Naive thymus-derived CD4-positive, alpha-beta T cell (primary cell): ENCODE data around the gene UBE2D3. TPM values are rescaled to one million over a fixed set of nuclear protein-coding genes. Genes with fewer than 3 reads are reported as not detected.
A peak's percentile ranks its signal among the peaks of the same experiment; 100 is the strongest.

Source experiments
- ATAC-seq: fragments of 150-1000 bp; cut with Tn5 transposase; 2 replicates; pipeline ENCODE4 v1.10.0; 2021; ENCODE audit warnings: mild to moderate bottlenecking, moderate library complexity
- CTCF ChIA-PET: fragments of 350-600 bp; sonication (Branson Sonifier 250); formaldehyde crosslinking; loops from one replicate; lab custom pipeline; 2021; ENCODE audit warnings: antibody characterized with exemption; lab: Charles Lee
- POLR2A ChIA-PET: fragments of 350-600 bp; sonication (Branson Sonifier 250); formaldehyde crosslinking; loops from one replicate; lab custom pipeline; 2021; ENCODE audit warnings: antibody characterized with exemption, inconsistent platforms; lab: Charles Lee
- DNase-seq, 9 donors: peaks; one replicate each; pipeline versions ENCODE4 v3.0.0 to v3.0.0-alpha.2; 2020 to 2022; ENCODE audit warnings: mixed read lengths in 1 of 9
- H3K27ac ChIP-seq: one replicate; pipeline ENCODE4 v1.7.0; 2013; ENCODE audit warnings: mild to moderate bottlenecking, low read depth, low read length, moderate library complexity
- H3K27me3 ChIP-seq, 2 donors: one replicate each; pipeline ENCODE4 v1.7.0; 2013; ENCODE audit warnings: low read length in 2 of 2, mild to moderate bottlenecking in 2 of 2, moderate library complexity in 2 of 2; ENCODE audit not compliant: control insufficient read depth in 2 of 2, insufficient read depth in 2 of 2
- H3K36me3 ChIP-seq, 3 experiments: 1 replicate in 2 of 3; 2 replicates in 1 of 3; pipeline ENCODE4 v1.7.0; 2013; ENCODE audit warnings: low read length in 3 of 3, mild to moderate bottlenecking in 3 of 3, moderate library complexity in 1 of 3; ENCODE audit not compliant: insufficient read depth in 3 of 3, control insufficient read depth in 2 of 3
- H3K4me1 ChIP-seq, 2 donors: one replicate each; pipeline ENCODE4 v1.7.0; 2013; ENCODE audit warnings: low read length in 2 of 2, mild to moderate bottlenecking in 2 of 2, moderate library complexity in 1 of 2; ENCODE audit not compliant: control insufficient read depth in 2 of 2, insufficient read depth in 2 of 2
- H3K4me3 ChIP-seq: 2 replicates; pipeline ENCODE4 v1.7.0; 2013; ENCODE audit warnings: mild to moderate bottlenecking, low read length
- H3K9me3 ChIP-seq, 3 experiments: 1 replicate in 2 of 3; 2 replicates in 1 of 3; pipeline ENCODE4 v1.7.0; 2013; ENCODE audit warnings: low read length in 3 of 3; ENCODE audit not compliant: control insufficient read depth in 2 of 3
- H3K27ac Mint-ChIP-seq, 9 donors: one replicate each; pipeline ENCODE4 v1.8.0; 2020 to 2022; ENCODE audit warnings: mixed read lengths in 9 of 9, mild to moderate bottlenecking in 8 of 9, moderate library complexity in 5 of 9, inconsistent platforms in 2 of 9
- H3K27me3 Mint-ChIP-seq, 5 donors: one replicate each; pipeline ENCODE4 v1.8.0; 2021 to 2022; ENCODE audit warnings: mixed read lengths in 5 of 5, mild to moderate bottlenecking in 1 of 5
- H3K36me3 Mint-ChIP-seq, 5 donors: one replicate each; pipeline ENCODE4 v1.8.0; 2020 to 2022; ENCODE audit warnings: mixed read lengths in 5 of 5, mild to moderate bottlenecking in 3 of 5, inconsistent platforms in 1 of 5
- H3K4me1 Mint-ChIP-seq, 7 donors: one replicate each; pipeline ENCODE4 v1.8.0; 2020 to 2022; ENCODE audit warnings: mixed read lengths in 7 of 7, mild to moderate bottlenecking in 3 of 7, inconsistent platforms in 1 of 7
- H3K4me3 Mint-ChIP-seq, 10 donors: one replicate each; pipeline ENCODE4 v1.8.0; 2020 to 2022; ENCODE audit warnings: mild to moderate bottlenecking in 10 of 10, mixed read lengths in 10 of 10, moderate library complexity in 6 of 10, inconsistent platforms in 2 of 10
- H3K9me3 Mint-ChIP-seq, 11 donors: one replicate each; pipeline ENCODE4 v1.8.0; 2020 to 2022; ENCODE audit warnings: mixed read lengths in 11 of 11, mild to moderate bottlenecking in 4 of 11, inconsistent platforms in 1 of 11, moderate library complexity in 1 of 11
- intact Hi-C, 2 donors: fragments of 100-400 bp; cut with micrococcal nuclease; formaldehyde crosslinking; loops; one replicate each; pipeline ENCODE4 v1.15.1; 2023
- polyA plus RNA-seq, 2 donors: library from polyadenylated mRNA; unstranded; fragments of 300-500 nt; fragmentation: Illumina TruSeq; gene quantifications; one replicate each; pipeline ENCODE4 v1.2.3, GENCODE V29; 2021
- total RNA-seq, 6 experiments: library from RNA in 5 of 6; stranded (reverse) in 5 of 6; gene quantifications; 1 replicate in 5 of 6; 2 replicates in 1 of 6; pipeline ENCODE4 v1.2.3 and lab custom pipeline; 2021 to 2026

UBE2D3 gene
- total and polyA plus RNA-seq, 7 experiments from 2014 or later, result 314 to 556 (median 413) TPM

- Histone ChIP-seq H3K4me1 (no peaks in the 10 kb centered on the region), H3K4me3 (no peak overlapping the region), H3K36me3 (no peaks in the 10 kb centered on the region), H3K27ac (no peak overlapping the region), H3K27me3 (no peaks in the 10 kb centered on the region), H3K9me3 (no peaks in the 10 kb centered on the region)
- CTCF ChIA-PET, result no interaction called here
- Mint-ChIP-seq H3K27ac (no peak overlapping the region), H3K4me3 (no peak overlapping the region), H3K4me1 (peaks cover 3 to 14% (median 5%) of the 10 kb centered on the region in 7 donors), H3K27me3 (no peaks in the 10 kb centered on the region), H3K9me3 (peaks cover 0 to 5% (median 0%) of the 10 kb centered on the region in 11 donors), H3K36me3 (peaks cover 0 to 23% (median 0%) of the 10 kb centered on the region in 5 donors)
- intact Hi-C loops, result no loop called here
- ATAC-seq (no peak), DNase-seq (no peak)
- POLR2A ChIA-PET, result interaction anchor here (0.6 kb wide), 1 partner anchor 15 kb away, joined by 4 read pairs; the partner anchor contains the start of gene UBE2D3
Observed at GRCh38 chr4:102842367-102842766, 15.0 kb upstream of the UBE2D3 start.

GRCh38 chr4:102836596-102836995 is 9.2 kb upstream of the UBE2D3 start:
- DNase-seq (no peak), ATAC-seq (no peak)
- H3K4me3 ChIP-seq, result no peak overlapping the region
- no peaks in the 10 kb centered on the region for H3K9me3 Mint-ChIP-seq
- ChIA-PET CTCF (no interaction called here), POLR2A (interaction anchor here (1.8 kb wide), 1 partner anchor 9 kb away, joined by 4 read pairs; the partner anchor contains the start of gene UBE2D3)
- intact Hi-C loops, result no loop called here
- peaks cover 0 to 22% (median 0%) of the 10 kb centered on the region in 5 donors for H3K36me3 Mint-ChIP-seq
- H3K27ac Mint-ChIP-seq, result no peak overlapping the region
- no peaks in the 10 kb centered on the region for H3K27me3 Mint-ChIP-seq
- H3K27me3 ChIP-seq, result no peaks in the 10 kb centered on the region
- peaks cover 3 to 30% (median 24%) of the 10 kb centered on the region in 7 donors for H3K4me1 Mint-ChIP-seq
- no peak overlapping the region for H3K4me3 Mint-ChIP-seq
- no peaks in the 10 kb centered on the region for H3K36me3 ChIP-seq
- H3K4me1 ChIP-seq, result no peaks in the 10 kb centered on the region
- no peaks in the 10 kb centered on the region for H3K9me3 ChIP-seq
- H3K27ac ChIP-seq, result no peak overlapping the region

DNA sequence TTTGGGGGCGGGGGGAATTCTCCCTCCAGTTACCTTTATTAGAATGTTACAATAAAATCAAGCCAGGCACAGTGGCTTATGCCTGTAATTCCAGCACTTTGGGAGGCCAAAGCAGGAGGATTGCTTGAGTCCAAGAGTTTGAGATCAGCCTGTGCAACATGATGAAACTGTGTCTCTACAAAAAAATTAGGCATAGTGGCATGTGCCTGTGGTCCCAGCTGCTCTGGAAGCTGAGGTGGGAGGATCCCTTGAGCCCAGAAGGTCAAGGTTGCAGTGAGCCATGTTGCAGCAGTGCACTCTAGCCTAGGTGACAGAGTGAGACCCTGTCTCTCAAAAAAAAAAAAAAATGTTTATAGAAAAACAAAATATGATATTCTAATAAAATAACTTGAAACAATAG is 5.3 kb upstream of the UBE2D3 start:
- H3K9me3 ChIP-seq, result no peaks in the 10 kb centered on the region
- intact Hi-C loops, result no loop called here
- ChIA-PET CTCF (interaction anchor here (0.7 kb wide), 1 partner anchor 357 kb away, joined by 3 read pairs; no protein-coding TSS in a partner anchor), POLR2A (interaction anchor here (0.6 kb wide), 1 partner anchor 214 kb away, joined by 3 read pairs; no protein-coding TSS in a partner anchor)
- no peak overlapping the region for H3K4me3 ChIP-seq
- peaks cover 8 to 12% of the 10 kb centered on the region in 2 donors for H3K4me1 ChIP-seq
- Mint-ChIP-seq H3K27ac (peak overlapping the region in 1 of 9 donors; percentile 6), H3K27me3 (no peaks in the 10 kb centered on the region), H3K4me1 (peaks cover 10 to 37% (median 32%) of the 10 kb centered on the region in 7 donors), H3K4me3 (no peak overlapping the region), H3K36me3 (peaks cover 0 to 11% (median 0%) of the 10 kb centered on the region in 5 donors), H3K9me3 (peaks cover 0 to 3% (median 0%) of the 10 kb centered on the region in 11 donors)
- H3K27me3 ChIP-seq, result no peaks in the 10 kb centered on the region
- ATAC-seq, result no peak
- no peak overlapping the region for H3K27ac ChIP-seq
- H3K36me3 ChIP-seq, result no peaks in the 10 kb centered on the region
- no peak for DNase-seq

DNA sequence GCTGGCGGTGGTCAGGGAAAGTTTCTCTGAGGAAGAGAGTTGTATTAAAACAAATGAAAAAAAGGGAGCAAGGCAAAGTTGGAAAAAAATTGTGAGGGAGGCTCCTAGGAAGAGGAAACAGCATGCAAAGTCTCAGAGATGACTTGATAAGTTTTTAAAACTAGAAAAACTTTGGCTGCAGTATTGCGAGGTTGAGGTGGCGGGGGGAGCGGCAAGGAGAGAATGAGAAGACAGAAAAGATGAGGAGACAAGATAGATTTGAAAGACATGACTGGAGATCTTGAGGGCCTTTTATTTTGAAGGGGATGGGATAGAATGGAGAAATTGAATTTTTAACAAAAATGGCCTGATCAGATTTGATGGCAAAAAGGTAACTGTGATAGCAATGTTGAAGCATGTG is 4.8 kb upstream of the UBE2D3 start:
- Histone ChIP-seq H3K4me3 (no peak overlapping the region), H3K27ac (no peak overlapping the region), H3K9me3 (no peaks in the 10 kb centered on the region), H3K27me3 (no peaks in the 10 kb centered on the region), H3K4me1 (peaks cover 8 to 12% of the 10 kb centered on the region in 2 donors), H3K36me3 (peaks cover 0 to 4% (median 0%) of the 10 kb centered on the region in 3 experiments)
- H3K27ac Mint-ChIP-seq, result peak overlapping the region in 4 of 9 donors; percentile 6 to 82 (median 44)
- H3K4me3 Mint-ChIP-seq, result no peak overlapping the region
- H3K36me3 Mint-ChIP-seq, result peaks cover 0 to 11% (median 0%) of the 10 kb centered on the region in 5 donors
- ChIA-PET CTCF (interaction anchor here (0.5 kb wide), 1 partner anchor 405 kb away, joined by 5 read pairs; no protein-coding TSS in a partner anchor), POLR2A (no interaction called here)
- ATAC-seq (no peak), DNase-seq (no peak)
- peaks cover 10 to 37% (median 32%) of the 10 kb centered on the region in 7 donors for H3K4me1 Mint-ChIP-seq
- intact Hi-C loops, result no loop called here
- H3K9me3 Mint-ChIP-seq, result peaks cover 0 to 9% (median 0%) of the 10 kb centered on the region in 11 donors
- H3K27me3 Mint-ChIP-seq, result peaks cover 0 to 2% (median 0%) of the 10 kb centered on the region in 5 donors

DNA sequence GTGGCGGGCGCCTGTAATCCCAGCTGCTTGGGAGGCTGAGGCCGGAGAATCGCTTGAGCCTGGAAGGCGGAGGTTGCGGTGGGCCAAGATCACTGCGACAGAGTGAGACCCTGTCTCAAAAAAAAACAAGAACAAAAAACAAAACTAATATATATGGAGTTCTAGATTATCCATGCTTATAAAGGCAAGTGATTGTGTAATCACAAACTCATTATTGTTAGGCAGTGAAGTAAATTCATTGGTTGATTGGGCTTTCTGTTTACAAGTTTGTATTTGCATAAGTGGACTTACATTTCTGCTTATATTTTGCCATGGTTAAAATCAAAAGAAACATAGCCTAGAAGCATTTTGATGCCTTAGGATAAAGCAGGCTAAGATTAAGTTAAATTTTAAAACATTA is 2.5 kb upstream of the UBE2D3 start:
- H3K4me3 Mint-ChIP-seq, result no peak overlapping the region
- DNase-seq, result no peak
- peaks cover 0 to 10% (median 0%) of the 10 kb centered on the region in 5 donors for H3K36me3 Mint-ChIP-seq
- no peak for ATAC-seq
- ChIA-PET CTCF (no interaction called here), POLR2A (interaction anchor here (0.6 to 5.3 kb wide), 4 partner anchors 13 to 43 kb away, joined by 3 to 173 read pairs (median 52); partner anchors contain the start of gene CISD2)
- Histone ChIP-seq H3K36me3 (peaks cover 0 to 21% (median 0%) of the 10 kb centered on the region in 3 experiments), H3K27me3 (no peaks in the 10 kb centered on the region), H3K4me1 (peaks cover 8 to 12% of the 10 kb centered on the region in 2 donors), H3K9me3 (no peaks in the 10 kb centered on the region), H3K4me3 (no peak overlapping the region), H3K27ac (no peak overlapping the region)
- peaks cover 0 to 12% (median 0%) of the 10 kb centered on the region in 11 donors for H3K9me3 Mint-ChIP-seq
- H3K4me1 Mint-ChIP-seq, result peaks cover 7 to 31% (median 29%) of the 10 kb centered on the region in 7 donors
- H3K27ac Mint-ChIP-seq, result peak overlapping the region in 1 of 9 donors; percentile 7
- intact Hi-C loops, result loop anchor here (2.0 to 5.0 kb wide), 6 partner anchors 19 to 1808 kb away; partner anchors contain the start of gene CENPE (in 1 of the 2)
- peaks cover 0 to 2% (median 0%) of the 10 kb centered on the region in 5 donors for H3K27me3 Mint-ChIP-seq

DNA sequence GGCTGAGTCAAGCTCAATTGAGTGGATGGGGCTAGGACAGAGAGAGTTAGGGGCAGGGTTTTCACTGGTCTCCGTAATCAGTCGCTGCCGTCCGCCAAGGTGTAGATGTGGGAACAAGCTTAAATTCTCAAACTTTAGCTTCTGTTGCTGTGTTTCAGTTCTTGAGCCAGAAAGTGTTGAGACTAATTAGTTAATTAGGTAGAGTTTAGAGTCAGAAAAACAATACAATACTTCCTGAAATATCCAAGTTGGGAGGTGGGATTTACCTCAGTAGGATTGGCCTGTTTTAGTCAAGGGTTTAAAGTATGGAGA is 1.1 kb upstream of the UBE2D3 start:
- intact Hi-C loops, result loop anchor here (1.0 to 5.0 kb wide), 19 partner anchors 20 to 1806 kb away; partner anchors contain the start of genes CENPE (in 2 of the 2), SLC9B2 (in 2 of the 2), BDH2 (in 1 of the 2) and MANBA (in 1 of the 2)
- H3K4me3 ChIP-seq, result peak overlapping the region; percentile 80
- peaks cover 0 to 2% (median 0%) of the 10 kb centered on the region in 5 donors for H3K27me3 Mint-ChIP-seq
- H3K9me3 Mint-ChIP-seq, result peaks cover 0 to 12% (median 0%) of the 10 kb centered on the region in 11 donors
- DNase-seq (no peak), ATAC-seq (no peak)
- peaks cover 0 to 12% (median 0%) of the 10 kb centered on the region in 5 donors for H3K36me3 Mint-ChIP-seq
- H3K9me3 ChIP-seq, result no peaks in the 10 kb centered on the region
- peak overlapping the region; percentile 94 for H3K27ac ChIP-seq
- no peaks in the 10 kb centered on the region for H3K27me3 ChIP-seq
- no peak overlapping the region for H3K4me3 Mint-ChIP-seq
- peaks cover 19% of the 10 kb centered on the region in 2 donors for H3K4me1 ChIP-seq
- POLR2A ChIA-PET, result interaction anchor here (0.5 to 5.3 kb wide), 40 partner anchors 8 to 1501 kb away, joined by 3 to 173 read pairs (median 4); partner anchors contain the start of genes CISD2, MANBA, SLC39A8 and SLC9B1
- peaks cover 0 to 21% (median 3%) of the 10 kb centered on the region in 3 experiments for H3K36me3 ChIP-seq
- H3K4me1 Mint-ChIP-seq, result peaks cover 10 to 42% (median 34%) of the 10 kb centered on the region in 7 donors
- CTCF ChIA-PET, result interaction anchor here (0.6 to 2.1 kb wide), 4 partner anchors 12 to 484 kb away, joined by 3 to 13 read pairs (median 5); partner anchors contain the start of gene CISD2
- no peak overlapping the region for H3K27ac Mint-ChIP-seq
